Measurements from ENCODE around the gene LDLRAD4. TPM values are rescaled to one million over a fixed set of nuclear protein-coding genes. Genes with fewer than 3 reads are reported as not detected.

LDLRAD4 gene
- total RNA-seq, 1 donor from 2014 or later, result 18.4 TPM

- H3K9me3 ChIP-seq, result no peaks in the 10 kb centered on the region
- intact Hi-C loops (cut with DNase I), result no loop called here
- no peak overlapping the region for H3K27ac ChIP-seq
- H3K36me3 ChIP-seq, result no peaks in the 10 kb centered on the region
- no peaks in the 10 kb centered on the region for H3K27me3 ChIP-seq
- TF ChIP-seq CTCF (IDR thresholded peaks at IDR 0.05), result no peak
- H3K4me3 ChIP-seq, result no peak overlapping the region
- no peak for ATAC-seq
- no peaks in the 10 kb centered on the region for H3K4me1 ChIP-seq
- DNase-seq, result peak; percentile 26
Measured at GRCh38 chr18:13243363-13243762, 24.8 kb downstream of the LDLRAD4 start.

GRCh38 chr18:13244135-13244534 is 25.6 kb downstream of the LDLRAD4 start:
- H3K4me3 ChIP-seq, result no peak overlapping the region
- H3K4me1 ChIP-seq, result no peaks in the 10 kb centered on the region
- H3K36me3 ChIP-seq, result no peaks in the 10 kb centered on the region
- ATAC-seq (no peak), DNase-seq (no peak)
- intact Hi-C loops (cut with DNase I), result no loop called here
- no peaks in the 10 kb centered on the region for H3K27me3 ChIP-seq
- no peak overlapping the region for H3K27ac ChIP-seq
- no peak for TF ChIP-seq CTCF (IDR thresholded peaks at IDR 0.05)
- H3K9me3 ChIP-seq, result no peaks in the 10 kb centered on the region

GRCh38 chr18:13245481-13246000 is 27.0 kb downstream of the LDLRAD4 start:
- Histone ChIP-seq H3K27ac (no peak overlapping the region), H3K9me3 (no peaks in the 10 kb centered on the region), H3K4me1 (no peaks in the 10 kb centered on the region), H3K27me3 (no peaks in the 10 kb centered on the region), H3K36me3 (no peaks in the 10 kb centered on the region), H3K4me3 (no peak overlapping the region)
- intact Hi-C loops (cut with DNase I), result no loop called here
- peak; percentile 39 for DNase-seq
- no peak for ATAC-seq
- no peak for TF ChIP-seq CTCF (IDR thresholded peaks at IDR 0.05)

- intact Hi-C loops (cut with DNase I), result no loop called here
- no peaks in the 10 kb centered on the region for H3K4me1 ChIP-seq
- H3K27ac ChIP-seq, result no peak overlapping the region
- no peaks in the 10 kb centered on the region for H3K27me3 ChIP-seq
- ATAC-seq, result no peak
- DNase-seq, result peak; percentile 30
- no peaks in the 10 kb centered on the region for H3K36me3 ChIP-seq
- no peaks in the 10 kb centered on the region for H3K9me3 ChIP-seq
- H3K4me3 ChIP-seq, result no peak overlapping the region
- TF ChIP-seq CTCF (IDR thresholded peaks at IDR 0.05), result no peak
Measured at GRCh38 chr18:13246121-13246520, 27.6 kb downstream of the LDLRAD4 start.

GRCh38 chr18:13246591-13246990 is 28.0 kb downstream of the LDLRAD4 start:
- Histone ChIP-seq H3K27ac (no peak overlapping the region), H3K4me1 (no peaks in the 10 kb centered on the region), H3K27me3 (no peaks in the 10 kb centered on the region), H3K36me3 (no peaks in the 10 kb centered on the region), H3K9me3 (no peaks in the 10 kb centered on the region), H3K4me3 (no peak overlapping the region)
- DNase-seq, result no peak
- intact Hi-C loops (cut with DNase I), result no loop called here
- no peak for TF ChIP-seq CTCF (IDR thresholded peaks at IDR 0.05)
- no peak for ATAC-seq

GRCh38 chr18:13247506-13247905 is 28.9 kb downstream of the LDLRAD4 start:
- no peaks in the 10 kb centered on the region for H3K9me3 ChIP-seq
- intact Hi-C loops (cut with DNase I), result no loop called here
- no peaks in the 10 kb centered on the region for H3K4me1 ChIP-seq
- no peaks in the 10 kb centered on the region for H3K36me3 ChIP-seq
- no peaks in the 10 kb centered on the region for H3K27me3 ChIP-seq
- H3K27ac ChIP-seq, result no peak overlapping the region
- ATAC-seq (no peak), DNase-seq (peak; percentile 11)
- no peak overlapping the region for H3K4me3 ChIP-seq
- TF ChIP-seq CTCF (IDR thresholded peaks at IDR 0.05), result no peak

Measured in upper lobe of right lung (tissue), 1 donor.